ENCODE data around the gene CPN2. TPM values are rescaled to one million over a fixed set of nuclear protein-coding genes. Genes with fewer than 3 reads are reported as not detected.

CPN2 gene
- polyA plus RNA-seq, 1 donor = 0.09 TPM

DNA sequence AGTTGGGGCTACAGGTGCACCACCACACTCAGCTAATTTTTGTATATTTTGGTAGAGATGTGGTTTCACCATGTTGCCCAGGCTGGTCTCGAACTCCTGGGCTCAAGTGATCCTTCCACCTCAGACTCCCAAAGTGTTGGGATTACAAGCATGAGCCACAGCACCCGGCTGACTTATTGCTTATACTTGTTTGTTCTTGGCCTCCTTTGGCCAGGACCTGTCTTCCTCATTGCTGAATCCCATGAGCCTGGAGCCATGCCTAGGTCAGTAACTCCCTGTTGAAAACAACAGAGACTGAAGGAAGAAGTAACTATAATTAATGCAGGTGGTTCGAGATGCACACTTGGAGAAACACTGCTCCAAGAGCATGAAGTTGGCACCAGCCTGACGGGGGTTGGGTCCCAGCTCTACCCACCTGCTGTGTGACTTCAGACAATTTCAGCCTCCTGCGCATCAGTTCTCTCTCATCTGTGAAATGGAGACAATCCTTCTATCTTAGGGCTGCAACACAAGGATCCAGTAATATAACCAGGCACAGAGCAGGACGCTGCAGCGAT lies 38.9 kb downstream of the CPN2 start:
- no peak for DNase-seq

DNA sequence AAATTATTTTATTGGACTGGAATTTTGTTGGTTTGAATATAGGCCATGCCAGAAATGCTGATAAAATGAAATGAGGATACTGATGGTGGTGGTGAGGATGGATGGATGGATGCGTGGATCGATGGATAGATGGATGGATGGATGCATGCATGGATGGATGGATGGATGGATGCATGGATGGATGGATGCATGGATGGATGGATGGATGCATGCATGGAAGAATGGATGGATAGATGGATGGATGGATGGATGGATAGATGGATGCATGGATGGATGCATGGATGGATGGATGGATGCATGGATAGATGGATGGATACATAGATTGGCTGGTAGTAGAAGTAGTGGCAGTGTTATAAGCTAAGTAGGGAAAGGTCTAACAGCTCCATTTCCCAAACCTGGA lies 40.1 kb downstream of the CPN2 start:
- DNase-seq = no peak

DNA sequence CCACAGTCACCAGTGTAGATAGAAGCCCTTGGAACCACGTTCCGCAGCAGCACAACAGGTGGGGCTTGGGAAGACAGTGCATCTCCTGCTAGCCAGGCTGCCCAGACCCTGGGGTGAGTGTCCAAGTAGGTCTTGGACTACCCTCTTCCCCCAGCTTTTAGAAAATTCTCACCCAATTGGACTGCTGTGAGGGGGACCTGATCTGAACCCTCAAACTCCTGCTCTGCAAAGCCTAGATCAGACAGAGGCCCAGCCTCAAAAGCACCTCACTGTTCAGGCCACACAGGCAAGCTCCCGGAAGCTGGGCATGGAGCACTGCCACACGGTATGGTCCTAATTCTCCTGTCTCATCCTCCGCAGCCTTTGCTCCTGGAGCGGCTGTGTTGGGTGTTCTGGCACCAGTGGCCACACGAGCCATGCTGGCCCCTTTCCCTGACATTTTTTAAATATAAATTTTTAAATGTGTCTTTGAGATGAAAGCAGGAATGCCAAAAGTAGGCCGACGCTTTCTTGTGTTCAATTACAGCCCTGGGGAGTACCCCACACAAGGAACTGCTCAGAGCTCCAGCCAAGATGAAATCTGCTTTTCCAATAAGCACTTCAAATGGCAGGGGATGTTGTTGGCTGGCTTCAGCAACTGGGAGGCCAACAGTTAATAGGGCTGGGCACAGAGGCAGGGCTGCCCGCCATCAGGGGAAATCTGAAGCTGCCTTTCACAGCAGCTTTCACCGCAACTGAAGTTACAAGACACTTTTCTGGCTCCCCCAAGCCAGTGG lies 40.9 kb downstream of the CPN2 start:
- DNase-seq = peak; percentile 50

DNA sequence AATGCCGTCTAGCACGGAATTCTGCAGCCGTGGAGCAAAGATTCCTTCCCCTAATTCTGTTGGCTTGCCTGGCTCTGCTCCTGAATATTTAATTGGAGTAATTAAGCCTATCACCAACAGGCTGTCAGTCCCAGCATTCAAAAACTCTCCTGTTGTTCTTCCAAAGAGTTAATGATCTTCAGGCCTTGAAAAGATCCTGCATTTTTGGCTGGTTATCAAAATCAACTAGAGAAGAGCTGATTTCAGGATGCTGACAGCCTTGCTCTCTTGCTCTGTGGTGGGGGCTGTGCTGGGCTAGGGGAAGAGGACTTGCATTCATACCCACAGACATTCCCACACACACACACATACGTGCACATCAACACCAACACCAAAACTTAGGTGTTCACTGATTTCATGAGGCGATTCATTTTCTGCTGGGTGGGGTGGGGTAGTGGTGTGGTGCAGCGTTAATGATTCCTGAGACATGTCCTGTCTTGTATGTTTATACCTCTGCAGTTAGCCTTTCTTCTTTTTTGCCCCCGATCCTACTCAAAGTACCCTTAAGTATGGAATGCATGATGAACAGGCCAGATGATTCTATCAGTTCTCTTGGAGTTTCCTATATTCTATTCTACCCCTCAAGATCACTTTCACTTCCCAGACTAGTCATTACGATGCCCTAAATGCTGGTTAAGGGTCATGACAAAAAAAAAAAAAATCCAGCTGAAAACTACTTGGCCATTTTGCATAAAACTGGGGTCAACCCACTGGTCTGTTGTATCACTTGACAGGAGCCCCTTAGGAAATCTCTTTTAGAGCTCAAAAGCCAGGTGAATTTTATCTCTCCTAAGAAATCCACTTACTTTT lies 42.3 kb downstream of the CPN2 start:
- no peak for DNase-seq

DNA sequence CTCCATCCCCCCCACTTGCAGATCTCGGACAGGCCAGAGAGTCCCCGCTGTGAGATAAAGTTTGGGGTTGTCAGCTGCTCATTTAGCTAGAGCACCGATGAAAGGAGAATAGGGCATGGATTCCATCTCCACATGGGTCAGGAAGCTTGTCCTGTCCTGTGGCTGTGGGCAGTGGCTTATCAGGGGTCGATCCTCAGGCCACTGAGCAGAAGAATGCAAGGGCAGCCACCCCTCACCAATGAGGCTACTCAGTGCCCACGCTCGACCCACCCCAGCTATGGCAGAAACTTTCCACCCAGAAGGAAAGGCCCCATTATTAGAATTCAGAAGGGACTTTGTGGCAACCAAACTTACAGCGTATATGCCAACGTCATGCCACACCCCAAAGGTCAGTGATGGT lies 43.3 kb downstream of the CPN2 start:
- no peak for DNase-seq

DNA sequence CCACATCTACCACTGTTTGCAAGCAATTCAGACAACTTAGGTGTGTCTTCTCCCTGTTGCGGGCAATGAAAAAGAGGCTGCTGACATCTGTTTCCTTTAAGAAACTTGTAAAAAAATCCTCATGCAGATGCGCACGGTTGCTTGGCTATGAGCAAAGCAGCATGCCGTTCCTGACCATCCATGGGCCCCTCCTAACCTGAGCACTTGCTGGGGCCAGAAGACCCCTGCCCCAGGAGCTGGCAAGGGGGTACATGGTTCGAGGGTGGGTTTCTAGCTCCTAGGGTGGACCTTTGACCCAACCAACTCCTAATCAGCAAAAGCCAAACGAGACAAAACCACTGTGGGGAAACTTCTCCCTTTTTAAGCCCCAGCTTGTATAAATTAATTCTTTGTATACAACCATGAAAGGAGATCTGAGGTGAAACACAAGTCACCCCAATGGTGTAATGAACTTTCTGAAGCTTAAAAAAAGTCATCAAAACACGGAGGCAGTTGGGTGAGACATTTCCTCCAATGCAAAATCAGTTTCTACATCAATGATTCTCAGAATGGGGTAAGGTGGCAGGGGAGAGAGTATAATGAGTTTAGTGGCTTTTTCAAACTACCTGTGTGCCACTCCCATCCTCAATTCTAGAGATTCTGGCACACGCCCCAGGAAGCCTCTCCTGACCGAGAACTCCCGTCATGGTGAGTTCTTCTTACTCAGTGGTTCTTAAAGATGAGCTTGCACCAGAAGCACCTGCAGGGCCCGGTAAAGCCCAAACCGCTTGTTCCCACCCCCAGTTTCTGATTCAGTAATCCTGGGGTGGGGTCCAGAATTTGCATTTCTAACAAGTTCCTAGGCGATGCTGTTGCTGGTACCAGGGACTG lies 44.1 kb downstream of the CPN2 start:
- DNase-seq = no peak

DNA sequence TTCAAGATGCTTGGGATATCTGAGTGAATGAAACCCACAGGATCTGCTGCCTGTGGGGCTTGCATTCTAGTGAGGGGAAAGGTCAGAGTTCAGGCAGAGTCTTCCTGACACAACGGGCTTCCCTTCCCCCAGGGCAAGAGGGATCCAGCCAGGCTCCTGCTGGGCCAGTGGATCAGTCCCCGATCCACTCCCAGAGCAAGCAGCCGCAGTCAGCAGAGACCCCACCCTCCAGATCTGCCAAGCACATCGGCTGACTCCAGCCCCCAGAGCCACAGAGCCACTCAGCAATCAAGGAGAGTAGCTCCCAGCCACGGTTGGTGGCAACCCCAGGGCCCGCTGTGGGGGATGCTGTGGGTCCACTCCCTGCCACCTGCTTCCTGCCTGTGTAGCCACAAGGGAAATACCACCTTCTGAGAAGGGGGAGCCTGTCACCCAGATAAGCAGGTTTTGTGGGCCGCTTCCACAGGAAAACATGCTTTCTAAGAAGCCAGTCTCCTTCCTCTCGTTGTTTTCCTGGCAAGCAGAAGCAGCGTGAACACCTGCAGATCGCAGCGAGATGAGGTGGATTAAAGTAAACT lies 44.9 kb downstream of the CPN2 start:
- DNase-seq = no peak

DNA sequence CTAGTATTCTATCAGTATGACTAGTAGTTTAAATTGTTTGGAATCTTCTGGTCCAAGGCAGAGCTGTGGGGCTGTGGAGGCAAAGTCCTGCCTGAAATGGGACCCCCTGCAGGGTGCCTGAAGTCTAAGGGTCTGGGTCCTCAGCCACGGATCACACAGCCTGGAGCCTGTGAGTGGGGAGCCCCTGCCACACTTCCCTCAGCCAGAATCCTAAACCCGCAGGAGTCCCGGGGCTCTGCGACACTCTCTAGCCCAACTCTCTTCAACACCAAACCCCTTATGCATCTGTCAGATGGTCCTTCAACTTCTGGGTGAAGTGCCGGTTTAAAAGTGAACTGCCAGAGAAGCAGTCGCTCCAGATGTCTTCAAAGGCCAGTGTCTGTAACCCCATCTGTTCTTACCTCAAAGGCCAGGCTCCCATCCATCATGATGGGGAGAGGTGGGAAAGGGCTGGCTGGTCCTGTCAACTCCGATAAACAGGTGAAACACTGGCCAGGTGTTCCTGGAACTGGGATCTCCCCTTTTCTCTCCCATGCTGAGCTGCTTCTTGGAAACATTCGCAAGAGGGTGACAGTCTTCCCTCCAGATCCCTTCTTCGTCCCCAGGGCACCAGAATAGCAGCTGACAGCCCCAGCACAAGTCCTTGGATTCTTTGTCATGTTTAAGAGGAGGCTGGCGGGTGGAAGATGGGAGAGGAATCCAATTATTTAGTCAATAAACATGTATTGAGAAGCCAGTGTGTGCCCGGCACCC lies 45.6 kb downstream of the CPN2 start:
- DNase-seq = no peak

DNA sequence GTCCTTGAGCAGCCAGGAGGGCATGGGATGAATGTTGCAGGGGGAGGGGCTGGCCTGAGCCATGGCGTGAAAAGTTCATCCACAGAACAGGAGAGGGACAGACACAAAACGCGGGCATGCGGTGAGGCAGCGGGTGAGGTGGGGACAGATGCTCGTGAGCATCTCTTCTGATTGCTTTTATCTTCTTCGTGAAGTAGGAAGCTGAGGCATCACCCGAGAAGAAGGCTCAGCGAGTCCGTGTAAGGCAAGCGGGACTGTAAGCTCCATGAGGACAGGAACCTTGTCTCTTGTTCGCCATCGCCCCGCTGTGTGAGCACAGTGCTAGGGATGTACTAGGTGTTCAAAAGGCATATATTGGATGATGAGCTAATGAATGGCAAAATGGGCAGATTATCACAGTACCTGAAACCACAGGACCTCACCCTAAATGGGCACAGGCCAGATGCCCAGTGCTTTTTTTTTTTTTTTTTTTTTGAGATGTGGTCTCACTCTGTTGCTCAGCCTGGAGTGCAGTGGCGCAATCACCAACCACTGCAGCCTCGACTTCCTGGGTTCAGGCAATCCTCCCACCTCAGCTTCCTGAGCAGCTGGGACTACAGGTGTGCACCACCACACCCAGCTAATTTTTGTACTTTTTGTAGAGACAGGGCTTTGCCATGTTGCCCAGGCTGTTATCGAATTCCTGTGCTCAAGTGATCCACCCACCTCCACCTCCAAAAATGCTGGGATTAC lies 46.8 kb downstream of the CPN2 start:
- no peak for DNase-seq

DNA sequence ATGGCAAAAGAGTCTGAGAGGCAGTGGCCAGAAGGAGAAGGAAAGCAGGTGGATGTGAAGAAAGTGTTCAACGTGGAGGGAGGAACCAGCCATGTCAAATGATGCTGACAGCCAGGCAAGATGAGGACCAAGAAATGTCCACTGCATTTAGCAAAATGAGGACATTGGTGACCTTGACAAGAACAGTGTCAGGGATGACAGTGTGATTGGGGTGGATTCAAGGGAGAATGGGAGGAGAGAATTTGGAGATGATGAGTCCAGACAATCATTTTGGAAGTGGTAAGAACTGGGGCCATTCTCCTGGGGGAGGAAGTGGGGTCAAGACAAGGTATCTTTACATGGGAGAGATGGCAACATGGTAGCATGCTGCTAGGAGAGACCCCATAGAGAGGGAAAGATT lies 47.4 kb downstream of the CPN2 start:
- DNase-seq = no peak

DNA sequence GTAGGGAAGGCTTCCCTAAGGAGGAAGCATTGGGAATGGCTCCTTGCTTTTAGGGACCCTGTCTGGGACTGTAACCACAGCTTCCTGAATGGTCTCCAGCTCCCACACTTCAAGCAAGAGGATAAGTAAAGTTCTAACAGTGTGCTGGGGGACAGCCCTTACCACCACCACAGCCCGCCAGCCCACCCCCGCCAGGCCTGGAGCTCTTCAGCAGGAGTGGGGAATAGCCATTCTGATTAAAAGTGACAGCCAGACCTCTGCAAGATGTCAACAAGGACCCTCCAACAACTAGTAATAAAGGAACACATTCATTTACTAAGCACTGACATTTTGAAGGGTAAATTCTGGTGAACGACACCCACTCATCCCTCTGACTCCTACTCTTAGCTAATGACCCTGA lies 49.4 kb downstream of the CPN2 start:
- no peak for DNase-seq

DNA sequence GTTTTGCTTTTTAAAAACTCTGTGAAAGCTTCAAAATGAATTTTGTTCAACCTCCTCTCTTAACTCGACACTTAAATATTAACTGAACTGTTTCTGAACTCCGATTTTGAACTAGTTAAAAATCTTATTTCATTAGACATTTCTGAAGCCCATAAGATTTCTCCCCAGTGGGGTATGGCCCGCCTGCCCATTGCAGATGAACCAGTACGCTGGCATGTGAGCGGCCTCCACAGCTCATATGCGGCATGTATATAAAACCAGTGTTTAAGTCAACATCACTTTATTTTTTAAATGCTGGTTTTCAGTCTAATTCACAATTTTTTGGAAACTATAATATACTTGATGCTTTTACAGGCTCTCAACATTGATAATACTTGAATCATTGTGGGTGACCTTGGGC lies 50.2 kb downstream of the CPN2 start:
- no peak for DNase-seq

DNA sequence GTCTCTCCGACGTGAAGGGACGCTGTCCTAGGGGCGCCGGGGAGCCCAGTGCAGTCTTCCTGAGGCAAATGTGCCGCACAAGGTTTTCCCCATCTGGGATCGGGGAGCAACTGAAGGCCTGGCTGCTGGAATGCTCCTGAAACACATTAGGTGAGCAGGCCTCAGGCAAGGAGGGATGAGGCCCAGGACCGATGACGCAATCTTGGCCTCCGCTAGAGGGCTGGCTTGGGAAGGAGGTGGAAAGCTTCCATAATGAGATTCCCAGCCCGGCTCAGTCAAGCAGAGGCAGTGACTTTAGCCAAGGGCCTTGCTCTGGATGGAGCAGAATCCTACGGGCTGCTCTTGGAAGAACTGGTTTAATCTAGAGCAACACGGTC lies 50.8 kb downstream of the CPN2 start:
- DNase-seq = peak; percentile 93

DNA sequence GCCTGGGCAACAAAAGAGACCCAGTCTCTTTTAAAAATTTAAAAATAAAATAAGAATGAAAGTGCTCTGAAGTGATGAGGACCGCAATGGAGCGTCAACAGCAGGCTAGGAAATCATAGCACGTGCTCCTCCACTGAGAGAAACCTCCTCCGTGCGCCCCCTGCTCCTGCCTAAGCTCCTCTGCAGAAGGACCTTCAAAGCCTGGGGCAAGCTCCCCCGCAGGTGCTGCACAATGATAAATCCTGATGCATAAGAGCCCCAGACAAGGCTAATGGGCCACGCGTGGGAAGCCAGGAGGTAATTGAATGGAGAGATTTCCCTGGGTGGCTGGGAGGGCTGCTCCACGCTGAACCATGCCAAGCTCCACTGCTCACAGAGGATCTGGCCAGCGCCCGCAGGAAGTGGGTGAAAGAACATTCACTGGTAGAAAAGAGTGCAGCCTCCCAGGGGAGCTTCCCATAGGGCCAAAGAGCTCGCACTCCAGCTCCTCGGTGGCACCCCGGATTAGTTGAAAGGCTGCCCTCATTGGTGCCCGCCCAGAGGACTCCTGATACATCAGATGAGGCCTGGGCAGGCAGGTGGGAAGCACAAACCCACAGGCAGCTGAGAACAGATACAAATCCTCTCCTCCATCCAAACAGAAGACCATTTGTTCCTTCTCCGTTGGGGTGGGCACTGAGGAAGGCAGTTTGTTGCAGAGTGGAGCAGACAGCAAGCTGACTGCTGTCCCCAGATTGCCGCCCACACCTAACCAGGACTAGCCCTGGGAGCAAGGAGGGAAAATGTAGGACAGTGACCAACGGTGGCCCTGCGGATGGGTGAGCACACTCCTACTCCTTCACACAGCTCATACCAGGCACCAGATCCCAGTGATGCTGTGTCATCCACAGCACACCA lies 52.5 kb downstream of the CPN2 start:
- DNase-seq = no peak

DNA sequence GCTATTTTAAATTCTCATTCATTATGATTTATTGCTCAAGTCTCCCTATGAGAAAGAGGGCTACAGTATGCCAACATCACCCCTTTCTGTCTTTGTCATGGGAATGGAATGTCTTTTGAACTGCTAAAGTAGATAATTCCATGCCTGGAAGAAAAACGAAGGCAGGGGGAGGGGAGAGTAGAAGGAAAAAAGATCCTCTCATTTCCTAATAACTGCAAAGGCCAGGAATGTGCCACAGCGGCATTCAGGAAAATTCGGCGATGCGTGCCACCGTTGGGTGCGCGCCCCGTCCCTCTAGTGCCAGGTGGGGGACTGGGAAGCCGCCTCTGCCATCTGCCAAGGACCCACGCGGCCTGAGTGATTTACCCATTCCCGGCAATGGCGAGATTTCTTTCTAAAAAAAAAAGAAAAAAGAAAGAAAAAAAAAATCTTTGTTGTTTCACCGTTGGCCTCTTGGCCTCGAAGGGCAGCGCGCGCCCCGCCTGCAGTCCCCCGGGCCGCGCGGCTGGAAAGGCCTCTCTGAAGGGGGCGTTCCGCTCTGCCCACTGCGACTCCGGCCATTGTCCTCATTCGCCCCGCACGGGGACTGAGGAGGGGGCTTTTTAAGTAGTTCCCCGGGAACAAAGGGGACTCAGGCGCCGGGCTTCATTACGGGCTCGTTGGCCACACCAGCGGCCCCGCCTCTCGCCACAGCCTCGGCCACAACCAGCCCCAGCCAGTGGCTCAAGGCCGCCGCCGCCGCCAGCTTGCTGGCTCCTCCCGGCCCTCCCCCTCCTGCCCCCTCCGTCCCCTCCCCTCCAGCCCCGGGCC lies 54.5 kb downstream of the CPN2 start:
- peak; percentile 53 for DNase-seq

DNA sequence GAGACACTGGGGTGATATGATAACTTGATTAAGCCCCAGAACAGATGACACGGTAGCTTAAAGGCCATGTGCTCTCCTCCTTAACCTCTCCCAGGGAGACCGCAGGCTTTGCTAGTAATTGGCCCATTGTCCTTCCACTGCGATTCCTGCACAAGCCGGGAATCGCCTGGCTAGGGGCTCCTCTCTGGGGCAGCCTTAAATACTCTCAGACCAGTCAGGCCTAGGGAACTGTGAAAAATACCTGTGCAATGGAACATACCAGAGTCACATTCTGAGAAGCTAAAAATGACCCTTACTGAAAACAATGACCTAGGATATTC lies 56.3 kb downstream of the CPN2 start:
- DNase-seq = no peak

DNA sequence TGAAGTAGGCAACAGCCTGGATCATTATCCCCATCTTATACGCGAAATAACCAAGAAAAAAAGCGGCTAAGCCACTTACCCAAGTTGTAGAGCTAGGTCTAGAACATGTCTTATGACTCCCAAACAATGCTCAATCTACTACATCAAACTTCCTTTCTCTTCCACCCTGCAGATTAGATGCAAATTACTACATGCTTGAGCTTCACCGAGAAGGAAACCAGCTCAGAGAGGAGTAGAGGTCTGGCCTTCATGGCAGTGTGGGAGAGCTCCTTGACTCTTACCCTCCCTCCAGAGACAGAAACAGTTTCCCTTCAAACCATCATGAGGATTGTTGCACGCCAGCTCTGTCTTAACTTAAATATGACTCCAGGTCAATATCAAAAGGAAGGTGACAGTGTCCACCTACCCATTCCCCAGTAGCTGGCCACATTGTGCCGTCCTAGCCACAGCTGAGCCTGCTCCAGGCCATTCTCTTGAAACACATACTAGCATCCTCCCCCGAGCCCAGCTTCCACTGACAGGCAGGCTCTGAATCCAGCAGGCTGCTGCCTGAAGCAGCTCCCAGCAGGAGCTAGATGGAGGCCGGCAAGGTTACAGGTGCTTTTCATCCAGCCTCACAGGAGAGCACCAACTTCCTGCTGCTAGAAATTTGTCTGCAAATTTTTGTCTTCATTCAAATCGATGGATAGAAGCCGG lies 56.8 kb downstream of the CPN2 start:
- no peak for DNase-seq

DNA sequence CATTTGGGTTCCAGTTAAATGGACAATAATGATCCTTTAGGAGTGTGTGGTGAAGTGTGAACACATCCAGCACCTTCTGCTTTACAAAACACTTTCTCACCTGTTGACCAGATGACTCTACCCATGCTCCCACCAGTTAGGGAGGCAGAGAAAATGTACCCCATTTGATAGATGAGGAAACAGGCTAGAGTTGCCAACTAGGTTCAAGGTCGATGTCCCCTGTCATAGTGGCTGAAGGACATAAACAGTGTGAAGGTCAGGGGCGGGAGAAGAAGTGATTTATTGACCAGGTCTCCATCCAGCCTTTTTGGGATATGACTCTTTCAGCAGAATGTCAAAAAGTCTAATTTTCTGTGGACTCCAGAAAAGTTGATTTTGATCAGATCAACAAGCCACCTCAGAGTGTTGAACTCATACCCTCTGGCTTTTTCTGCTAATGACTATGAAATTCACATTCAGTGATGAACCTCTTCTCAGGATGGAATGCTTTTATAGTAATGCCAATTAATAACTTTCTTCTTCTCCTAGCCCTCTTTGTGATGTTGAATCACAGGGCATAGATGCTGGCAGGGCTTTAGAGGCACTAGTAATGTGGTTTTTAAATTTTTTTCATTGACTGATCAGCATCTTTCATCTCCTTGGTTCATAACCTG lies 57.5 kb downstream of the CPN2 start:
- no peak for DNase-seq
